Measurements from ENCODE around the gene TMEM219.

DNA sequence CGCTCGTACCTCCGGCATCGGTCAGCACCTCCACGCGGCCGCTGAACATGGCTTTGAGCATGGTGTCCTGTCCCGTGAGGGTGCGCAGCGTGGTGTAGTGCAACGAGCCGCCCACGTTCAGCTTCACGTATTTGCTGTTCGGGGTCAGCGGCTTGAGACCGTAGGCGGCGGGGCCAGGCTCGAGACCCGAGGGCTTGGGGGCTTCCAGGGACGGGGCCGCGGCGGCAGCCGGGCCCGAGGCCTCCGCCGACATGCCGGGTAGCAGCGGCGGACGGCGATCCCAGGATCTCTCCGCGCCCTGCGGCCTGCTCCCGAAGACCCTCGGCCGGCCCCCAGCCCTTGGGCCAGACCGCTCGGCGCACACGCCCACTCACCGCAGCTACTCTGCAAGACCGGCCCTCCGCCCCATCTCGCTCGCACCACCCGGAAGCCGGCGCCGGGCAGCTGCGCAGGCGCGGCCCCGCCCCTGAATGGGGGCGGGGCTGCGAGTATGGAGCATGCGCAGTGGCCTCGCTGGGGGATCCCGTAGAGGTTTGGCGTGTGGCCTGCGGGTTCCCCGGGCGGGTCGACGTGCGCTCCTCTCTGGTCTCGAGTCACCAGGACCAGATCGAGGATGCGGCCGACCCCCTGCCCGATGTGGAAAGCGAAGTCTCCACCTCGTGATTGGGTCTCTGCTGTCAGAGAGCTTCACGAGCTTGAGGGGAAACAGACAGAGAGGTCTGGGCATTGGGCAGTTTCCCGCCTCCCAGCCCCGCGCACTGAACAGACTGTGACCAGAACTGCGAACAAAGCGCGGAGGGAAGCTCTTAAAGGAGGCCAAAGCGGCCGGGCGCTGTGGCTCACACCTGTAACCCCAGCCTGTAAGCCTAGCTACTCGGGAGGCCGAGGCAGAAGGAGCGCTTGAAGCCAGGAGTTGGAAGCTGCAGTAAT lies 35.8 kb upstream of the TMEM219 start, which contains the start of gene KCTD13:
- TF ChIP-seq, protein P1, sequence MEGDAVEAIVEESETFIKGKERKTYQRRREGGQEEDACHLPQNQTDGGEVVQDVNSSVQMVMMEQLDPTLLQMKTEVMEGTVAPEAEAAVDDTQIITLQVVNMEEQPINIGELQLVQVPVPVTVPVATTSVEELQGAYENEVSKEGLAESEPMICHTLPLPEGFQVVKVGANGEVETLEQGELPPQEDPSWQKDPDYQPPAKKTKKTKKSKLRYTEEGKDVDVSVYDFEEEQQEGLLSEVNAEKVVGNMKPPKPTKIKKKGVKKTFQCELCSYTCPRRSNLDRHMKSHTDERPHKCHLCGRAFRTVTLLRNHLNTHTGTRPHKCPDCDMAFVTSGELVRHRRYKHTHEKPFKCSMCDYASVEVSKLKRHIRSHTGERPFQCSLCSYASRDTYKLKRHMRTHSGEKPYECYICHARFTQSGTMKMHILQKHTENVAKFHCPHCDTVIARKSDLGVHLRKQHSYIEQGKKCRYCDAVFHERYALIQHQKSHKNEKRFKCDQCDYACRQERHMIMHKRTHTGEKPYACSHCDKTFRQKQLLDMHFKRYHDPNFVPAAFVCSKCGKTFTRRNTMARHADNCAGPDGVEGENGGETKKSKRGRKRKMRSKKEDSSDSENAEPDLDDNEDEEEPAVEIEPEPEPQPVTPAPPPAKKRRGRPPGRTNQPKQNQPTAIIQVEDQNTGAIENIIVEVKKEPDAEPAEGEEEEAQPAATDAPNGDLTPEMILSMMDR (IDR thresholded peaks at IDR 0.05): no peak
- TF ChIP-seq, protein P2, sequence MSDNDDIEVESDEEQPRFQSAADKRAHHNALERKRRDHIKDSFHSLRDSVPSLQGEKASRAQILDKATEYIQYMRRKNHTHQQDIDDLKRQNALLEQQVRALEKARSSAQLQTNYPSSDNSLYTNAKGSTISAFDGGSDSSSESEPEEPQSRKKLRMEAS (IDR thresholded peaks at IDR 0.05; ENCODE audit: low read depth): peak; percentile 78
- TF ChIP-seq POLR2AphosphoS5 (IDR thresholded peaks at IDR 0.05; ENCODE audit: low read depth, low read length): peak; percentile 96
- no peak; a peak in 1 of 4 replicates for TF ChIP-seq EP300 (IDR thresholded peaks at IDR 0.05; ENCODE audit: borderline replicate concordance in 1 of 2, low read depth in 1 of 2, low read length in 1 of 2)
- peak; percentile 11; the same call in 1 of the 2 replicates for TF ChIP-seq NFIC (IDR thresholded peaks at IDR 0.05; ENCODE audit: borderline replicate concordance)
- TF ChIP-seq, protein P3, sequence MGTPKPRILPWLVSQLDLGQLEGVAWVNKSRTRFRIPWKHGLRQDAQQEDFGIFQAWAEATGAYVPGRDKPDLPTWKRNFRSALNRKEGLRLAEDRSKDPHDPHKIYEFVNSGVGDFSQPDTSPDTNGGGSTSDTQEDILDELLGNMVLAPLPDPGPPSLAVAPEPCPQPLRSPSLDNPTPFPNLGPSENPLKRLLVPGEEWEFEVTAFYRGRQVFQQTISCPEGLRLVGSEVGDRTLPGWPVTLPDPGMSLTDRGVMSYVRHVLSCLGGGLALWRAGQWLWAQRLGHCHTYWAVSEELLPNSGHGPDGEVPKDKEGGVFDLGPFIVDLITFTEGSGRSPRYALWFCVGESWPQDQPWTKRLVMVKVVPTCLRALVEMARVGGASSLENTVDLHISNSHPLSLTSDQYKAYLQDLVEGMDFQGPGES (IDR thresholded peaks at IDR 0.05; ENCODE audit: low read depth, low read length): no peak
- no peak; the same call in 1 of the 2 replicates for TF ChIP-seq SIN3A (IDR thresholded peaks at IDR 0.05; ENCODE audit: borderline replicate concordance, low read depth, low read length)
- TF ChIP-seq, protein P4, sequence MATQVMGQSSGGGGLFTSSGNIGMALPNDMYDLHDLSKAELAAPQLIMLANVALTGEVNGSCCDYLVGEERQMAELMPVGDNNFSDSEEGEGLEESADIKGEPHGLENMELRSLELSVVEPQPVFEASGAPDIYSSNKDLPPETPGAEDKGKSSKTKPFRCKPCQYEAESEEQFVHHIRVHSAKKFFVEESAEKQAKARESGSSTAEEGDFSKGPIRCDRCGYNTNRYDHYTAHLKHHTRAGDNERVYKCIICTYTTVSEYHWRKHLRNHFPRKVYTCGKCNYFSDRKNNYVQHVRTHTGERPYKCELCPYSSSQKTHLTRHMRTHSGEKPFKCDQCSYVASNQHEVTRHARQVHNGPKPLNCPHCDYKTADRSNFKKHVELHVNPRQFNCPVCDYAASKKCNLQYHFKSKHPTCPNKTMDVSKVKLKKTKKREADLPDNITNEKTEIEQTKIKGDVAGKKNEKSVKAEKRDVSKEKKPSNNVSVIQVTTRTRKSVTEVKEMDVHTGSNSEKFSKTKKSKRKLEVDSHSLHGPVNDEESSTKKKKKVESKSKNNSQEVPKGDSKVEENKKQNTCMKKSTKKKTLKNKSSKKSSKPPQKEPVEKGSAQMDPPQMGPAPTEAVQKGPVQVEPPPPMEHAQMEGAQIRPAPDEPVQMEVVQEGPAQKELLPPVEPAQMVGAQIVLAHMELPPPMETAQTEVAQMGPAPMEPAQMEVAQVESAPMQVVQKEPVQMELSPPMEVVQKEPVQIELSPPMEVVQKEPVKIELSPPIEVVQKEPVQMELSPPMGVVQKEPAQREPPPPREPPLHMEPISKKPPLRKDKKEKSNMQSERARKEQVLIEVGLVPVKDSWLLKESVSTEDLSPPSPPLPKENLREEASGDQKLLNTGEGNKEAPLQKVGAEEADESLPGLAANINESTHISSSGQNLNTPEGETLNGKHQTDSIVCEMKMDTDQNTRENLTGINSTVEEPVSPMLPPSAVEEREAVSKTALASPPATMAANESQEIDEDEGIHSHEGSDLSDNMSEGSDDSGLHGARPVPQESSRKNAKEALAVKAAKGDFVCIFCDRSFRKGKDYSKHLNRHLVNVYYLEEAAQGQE (IDR thresholded peaks at IDR 0.05; ENCODE audit: low read depth, low read length): no peak; the same call in 1 of the 2 replicates
- TF ChIP-seq TAF1 (IDR thresholded peaks at IDR 0.05; ENCODE audit: borderline replicate concordance, low read depth, low read length): peak; percentile 74
- peak; percentile 86 for TF ChIP-seq MXI1 (IDR thresholded peaks at IDR 0.05; ENCODE audit: low read depth, low read length)
- 0 out of 2 replicates have a peak, but pooled peaks have one; percentile 5 for TF ChIP-seq SMC3 (IDR thresholded peaks at IDR 0.05; ENCODE audit: low read depth, low read length)
- TF ChIP-seq RAD21 (IDR thresholded peaks at IDR 0.05; ENCODE audit: low read length): no peak; the same call in 1 of the 2 replicates

Measured in SK-N-SH (cell line).